Glomerular endothelial cell (primary cell): Measurements from ENCODE around the gene ANKRD53. TPM values are rescaled to one million over a fixed set of nuclear protein-coding genes. Genes with fewer than 3 reads are reported as not detected.

Experiments used
- DNase-seq: peaks from one replicate; pipeline ENCODE4 v3.0.0-alpha.2; 2011; ENCODE audit warnings: low read depth, low spot score; ENCODE audit errors: extremely low read depth
- total RNA-seq: library from RNA; depleted of rRNA; stranded (reverse); fragments of >200 nt; gene quantifications from 2 replicates; pipeline ENCODE4 v1.2.3, GENCODE V29; 2015

The ANKRD53 gene
- 0.34 and 0.53 TPM in 2 replicates for total RNA-seq

GRCh38 chr2:70978341-70979179, at the start of gene ANKRD53:
TSS of gene ANKRD53 (plus strand) at chr2:70978630. CDS start at chr2:70978646, 16 bp downstream.
- no peak for DNase-seq

- DNase-seq: no peak
Observed at GRCh38 chr2:70930371-70931329, 47.8 kb upstream of the ANKRD53 start.

GRCh38 chr2:70931376-70932000, 46.9 kb upstream of the ANKRD53 start:
- no peak for DNase-seq

- no peak for DNase-seq
Observed at GRCh38 chr2:70932631-70933230, 45.7 kb upstream of the ANKRD53 start.

- DNase-seq: no peak
Observed at GRCh38 chr2:70934981-70935380, 43.4 kb upstream of the ANKRD53 start.

- no peak for DNase-seq
Observed at GRCh38 chr2:70935468-70936164, 42.8 kb upstream of the ANKRD53 start, which contains the start of gene ATP6V1B1. TSS of gene ATP6V1B1 (plus strand) at chr2:70935900. CDS start at chr2:70935955, 55 bp downstream.

GRCh38 chr2:70936165-70936978, 42.1 kb upstream of the ANKRD53 start:
- no peak for DNase-seq

- no peak for DNase-seq
Observed at GRCh38 chr2:70936979-70937811, 41.2 kb upstream of the ANKRD53 start.

- DNase-seq: no peak
Observed at GRCh38 chr2:70937866-70938585, 40.4 kb upstream of the ANKRD53 start.

GRCh38 chr2:70938586-70938950, 39.9 kb upstream of the ANKRD53 start:
- no peak for DNase-seq

GRCh38 chr2:70939001-70939838, 39.2 kb upstream of the ANKRD53 start:
- no peak for DNase-seq

GRCh38 chr2:70939839-70940580, 38.4 kb upstream of the ANKRD53 start:
- no peak for DNase-seq

GRCh38 chr2:70941186-70941585, 37.2 kb upstream of the ANKRD53 start:
- no peak for DNase-seq

GRCh38 chr2:70941701-70942100, 36.7 kb upstream of the ANKRD53 start:
- DNase-seq: no peak

- no peak for DNase-seq
Observed at GRCh38 chr2:70942396-70943204, 35.8 kb upstream of the ANKRD53 start.
